NB4 (cell line): Measurements from ENCODE around the gene TMEM187.
A peak's percentile ranks its signal among the peaks of the same experiment; 100 is the strongest.

ENCODE experiments used
- DNase-seq: peaks from one replicate; pipeline ENCODE4 v3.0.0; 2010; ENCODE audit warnings: low read depth
- H3K4me3 ChIP-seq: one replicate; pipeline ENCODE4 v1.5.1; 2011; ENCODE audit warnings: mild to moderate bottlenecking, low read depth, low read length, moderate library complexity
- MYC ChIP-seq: IDR thresholded peaks from 2 replicates; pipeline ENCODE4 v1.6.1; 2011; ENCODE audit warnings: low read depth, low read length
- POLR2A ChIP-seq: IDR thresholded peaks from 2 replicates; pipeline ENCODE4 v1.6.1; 2011; ENCODE audit warnings: mild to moderate bottlenecking; ENCODE audit not compliant: insufficient read length; ENCODE audit errors: extremely low read depth
- TF ChIP-seq, protein P1 (sequence below): IDR thresholded peaks from one replicate; pipeline ENCODE4 v1.5.1; 2012; ENCODE audit warnings: low read depth, low read length
- TF ChIP-seq, protein P2 (sequence below): IDR thresholded peaks from 2 replicates; pipeline ENCODE4 v1.6.1; 2011; ENCODE audit warnings: low read depth, low read length

The TMEM187 gene

DNA sequence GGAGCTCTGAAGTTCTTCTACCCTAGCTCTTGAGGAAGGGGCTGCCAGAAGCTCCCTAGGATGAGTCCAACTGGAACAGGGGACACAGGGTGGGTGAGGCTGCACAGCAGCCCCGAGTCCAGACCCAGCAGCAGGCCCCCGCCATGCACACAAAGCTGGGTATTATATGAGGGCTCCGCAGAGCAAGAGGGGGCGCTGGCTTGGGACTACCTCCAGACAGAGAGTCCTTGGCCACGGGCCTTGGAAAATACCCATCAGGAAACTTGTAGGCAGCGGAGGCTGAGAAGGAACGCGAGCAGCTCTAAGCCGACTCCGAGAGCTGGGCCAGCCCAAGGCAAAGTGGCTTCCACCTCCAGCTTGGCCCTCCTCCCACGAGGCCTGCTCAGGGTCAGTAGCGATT, 9.0 kb upstream of the TMEM187 start:
- H3K4me3 ChIP-seq = no peak overlapping the region
- no peak for DNase-seq
- TF ChIP-seq MYC = no peak
- TF ChIP-seq, protein P1, sequence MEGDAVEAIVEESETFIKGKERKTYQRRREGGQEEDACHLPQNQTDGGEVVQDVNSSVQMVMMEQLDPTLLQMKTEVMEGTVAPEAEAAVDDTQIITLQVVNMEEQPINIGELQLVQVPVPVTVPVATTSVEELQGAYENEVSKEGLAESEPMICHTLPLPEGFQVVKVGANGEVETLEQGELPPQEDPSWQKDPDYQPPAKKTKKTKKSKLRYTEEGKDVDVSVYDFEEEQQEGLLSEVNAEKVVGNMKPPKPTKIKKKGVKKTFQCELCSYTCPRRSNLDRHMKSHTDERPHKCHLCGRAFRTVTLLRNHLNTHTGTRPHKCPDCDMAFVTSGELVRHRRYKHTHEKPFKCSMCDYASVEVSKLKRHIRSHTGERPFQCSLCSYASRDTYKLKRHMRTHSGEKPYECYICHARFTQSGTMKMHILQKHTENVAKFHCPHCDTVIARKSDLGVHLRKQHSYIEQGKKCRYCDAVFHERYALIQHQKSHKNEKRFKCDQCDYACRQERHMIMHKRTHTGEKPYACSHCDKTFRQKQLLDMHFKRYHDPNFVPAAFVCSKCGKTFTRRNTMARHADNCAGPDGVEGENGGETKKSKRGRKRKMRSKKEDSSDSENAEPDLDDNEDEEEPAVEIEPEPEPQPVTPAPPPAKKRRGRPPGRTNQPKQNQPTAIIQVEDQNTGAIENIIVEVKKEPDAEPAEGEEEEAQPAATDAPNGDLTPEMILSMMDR = no peak

DNA sequence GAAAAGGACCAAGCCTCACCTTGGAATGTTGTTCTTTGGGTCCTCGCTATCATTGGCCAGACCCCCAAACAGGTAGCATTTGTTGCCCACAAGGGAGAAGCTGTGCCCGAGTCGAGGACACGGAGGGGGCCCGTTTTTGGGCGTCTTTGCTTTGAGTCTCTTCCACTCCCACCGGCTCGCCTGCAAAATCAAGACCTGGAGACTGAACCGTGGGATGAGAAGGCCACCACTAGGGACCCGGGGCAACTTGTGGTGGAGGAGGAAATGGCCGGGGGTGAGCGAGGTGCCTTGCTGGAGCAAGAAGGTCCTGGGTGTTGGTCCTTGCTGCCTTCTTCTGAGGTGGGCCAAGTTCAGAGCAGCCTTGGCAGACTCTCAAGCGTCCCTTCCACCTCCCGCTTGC, 8.4 kb upstream of the TMEM187 start:
- no peak for DNase-seq
- no peak overlapping the region for H3K4me3 ChIP-seq

DNA sequence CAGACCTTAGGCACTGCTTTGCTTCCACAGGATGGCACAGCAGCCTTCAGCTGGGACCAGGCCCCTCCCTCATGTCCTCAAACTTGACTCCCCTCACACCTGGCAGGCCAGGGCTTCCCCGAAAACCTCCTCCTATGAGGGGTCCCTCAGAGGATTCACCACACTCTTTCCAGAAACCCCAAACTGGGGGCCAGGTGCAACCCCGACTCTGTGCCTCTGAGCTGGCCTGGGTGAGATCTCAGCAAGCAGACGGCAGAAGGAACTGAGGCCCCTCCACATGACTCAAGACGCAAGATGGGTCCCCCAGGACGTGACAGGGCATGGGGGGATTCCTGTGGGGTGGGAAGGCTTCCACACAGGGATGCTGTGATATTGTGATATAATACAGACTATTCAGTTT, 7.1 kb upstream of the TMEM187 start:
- no peak overlapping the region for H3K4me3 ChIP-seq
- no peak for TF ChIP-seq MYC
- TF ChIP-seq, protein P1 = no peak
- no peak for TF ChIP-seq POLR2A
- TF ChIP-seq, protein P2, sequence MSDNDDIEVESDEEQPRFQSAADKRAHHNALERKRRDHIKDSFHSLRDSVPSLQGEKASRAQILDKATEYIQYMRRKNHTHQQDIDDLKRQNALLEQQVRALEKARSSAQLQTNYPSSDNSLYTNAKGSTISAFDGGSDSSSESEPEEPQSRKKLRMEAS = no peak
- DNase-seq = no peak

More for the DNA sequence above, 8.4 kb upstream of the TMEM187 start:
- TF ChIP-seq, protein P2 = no peak
- TF ChIP-seq POLR2A (no peak), MYC (no peak)
- TF ChIP-seq, protein P1 = no peak

DNA sequence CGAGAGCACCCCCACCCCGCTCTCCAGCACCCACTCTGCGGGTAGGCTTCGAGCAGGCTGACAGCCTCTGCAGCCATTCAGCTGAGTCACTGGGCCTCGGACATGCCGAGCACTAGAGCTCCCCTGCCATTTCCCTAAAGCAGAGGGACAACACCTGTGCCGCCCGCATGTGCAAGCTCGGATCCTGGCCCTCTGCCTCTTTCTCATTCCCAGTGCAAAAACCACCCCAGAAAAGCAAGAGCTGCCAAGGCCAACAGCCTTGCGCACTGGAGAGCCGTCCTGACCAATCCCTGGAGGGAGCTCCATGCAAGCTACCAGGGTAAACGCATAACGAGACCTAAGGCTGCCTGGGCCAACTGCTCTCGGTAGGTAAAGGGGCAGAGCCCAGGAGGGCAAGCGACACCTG, 6.3 kb upstream of the TMEM187 start:
- TF ChIP-seq, protein P1 = no peak
- TF ChIP-seq MYC (no peak), POLR2A (no peak)
- TF ChIP-seq, protein P2 = no peak
- H3K4me3 ChIP-seq = no peak overlapping the region

DNA sequence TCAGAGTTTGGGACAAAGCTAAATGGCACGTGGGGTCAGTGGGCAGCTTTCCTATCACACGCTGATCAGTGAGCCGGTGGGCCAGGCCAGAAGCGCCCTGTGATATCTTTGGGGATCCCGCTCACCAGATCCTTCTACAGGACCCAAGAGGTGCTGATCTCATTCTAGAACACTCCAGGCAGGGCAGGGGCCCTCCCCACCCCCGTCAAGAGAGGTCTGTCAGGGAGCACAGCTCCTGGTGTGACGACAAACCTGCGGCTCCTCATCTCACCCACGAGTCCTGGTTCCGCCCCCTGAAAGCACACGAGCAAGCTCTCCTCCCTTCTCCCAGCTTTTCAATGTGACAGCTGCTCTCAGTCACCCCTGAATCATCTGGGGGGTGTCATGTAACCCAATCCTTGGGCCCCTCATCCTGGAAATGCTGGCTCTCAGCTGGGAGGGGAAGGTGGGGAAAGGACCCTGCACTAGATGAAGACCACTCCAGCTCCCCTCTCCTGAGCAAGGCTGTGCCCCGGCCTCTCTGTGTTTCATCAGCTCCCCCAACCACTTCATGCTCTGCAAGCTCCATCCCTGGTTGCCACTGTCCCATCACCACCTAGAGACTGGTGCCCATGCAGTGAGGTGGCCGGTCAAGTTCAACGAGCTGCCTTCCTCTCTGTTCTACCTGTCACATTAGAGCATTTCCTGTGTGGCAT, 5.6 kb upstream of the TMEM187 start:
- peak overlapping the region; percentile 90 for H3K4me3 ChIP-seq
- DNase-seq = no peak
- TF ChIP-seq POLR2A (no peak), MYC (no peak)
- TF ChIP-seq, protein P2 = no peak
- TF ChIP-seq, protein P1 = no peak

More for the DNA sequence above, 6.3 kb upstream of the TMEM187 start:
- no peak for DNase-seq
